GM04504 (cell line): ENCODE results near the gene LRRC45.
"Not testable (repeated sequence)": the region's sequence is repeated elsewhere in the genome, so short reads cannot be mapped to it uniquely, and the experiment has no call there.

Source experiments
- DNase-seq: peaks from one replicate; pipeline ENCODE4 v3.0.0-alpha.2; 2012; ENCODE audit warnings: low read depth

The LRRC45 gene

DNA sequence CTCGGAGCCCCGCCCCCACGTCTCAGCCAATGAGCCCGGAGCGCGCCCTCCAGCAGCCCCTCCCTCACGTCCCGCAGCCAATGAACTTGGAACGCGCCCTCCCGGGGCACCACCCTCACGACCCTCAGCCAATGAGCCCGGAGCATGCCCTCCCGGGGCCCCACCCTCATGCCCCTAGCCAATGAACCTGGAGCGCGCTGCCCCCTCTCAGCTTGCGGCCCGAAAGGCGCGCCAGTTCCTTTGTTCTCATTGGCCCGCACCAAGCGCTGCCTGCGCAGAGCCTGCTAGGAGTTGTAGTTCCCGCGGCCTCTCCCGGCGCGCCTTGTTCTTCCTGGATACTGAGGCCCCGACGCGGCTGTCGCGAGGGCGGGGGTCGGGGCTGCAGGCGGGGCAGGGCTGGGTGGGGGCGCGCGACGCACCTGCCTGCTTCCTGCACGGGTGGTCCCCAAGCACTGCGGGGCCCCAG lies at the start of gene LRRC45:
TSS of gene LRRC45 (plus strand) at position 325 of the 466 bp plus-strand sequence. CDS start 339 bp downstream, outside the sequence.
- peak; percentile 99 for DNase-seq

DNA sequence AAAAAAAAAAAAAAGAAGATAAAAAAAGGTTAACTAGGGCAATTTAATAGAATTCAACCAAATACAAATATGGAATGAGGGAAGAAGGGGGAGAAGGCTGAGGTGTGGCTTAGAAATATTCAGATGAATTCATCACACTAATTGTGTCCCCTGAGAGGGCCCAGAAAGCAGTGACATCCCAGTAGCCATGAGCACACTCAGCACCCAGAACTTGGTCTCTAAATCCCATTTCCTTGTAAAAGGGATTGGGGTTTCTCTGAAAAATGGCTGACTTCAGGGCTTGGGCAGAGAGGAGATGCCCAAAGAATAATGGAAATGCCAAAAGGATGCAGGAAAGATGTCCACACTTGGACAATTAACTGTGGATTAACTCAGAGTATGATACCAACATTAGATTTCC lies 49.7 kb upstream of the LRRC45 start:
- no peak for DNase-seq

DNA sequence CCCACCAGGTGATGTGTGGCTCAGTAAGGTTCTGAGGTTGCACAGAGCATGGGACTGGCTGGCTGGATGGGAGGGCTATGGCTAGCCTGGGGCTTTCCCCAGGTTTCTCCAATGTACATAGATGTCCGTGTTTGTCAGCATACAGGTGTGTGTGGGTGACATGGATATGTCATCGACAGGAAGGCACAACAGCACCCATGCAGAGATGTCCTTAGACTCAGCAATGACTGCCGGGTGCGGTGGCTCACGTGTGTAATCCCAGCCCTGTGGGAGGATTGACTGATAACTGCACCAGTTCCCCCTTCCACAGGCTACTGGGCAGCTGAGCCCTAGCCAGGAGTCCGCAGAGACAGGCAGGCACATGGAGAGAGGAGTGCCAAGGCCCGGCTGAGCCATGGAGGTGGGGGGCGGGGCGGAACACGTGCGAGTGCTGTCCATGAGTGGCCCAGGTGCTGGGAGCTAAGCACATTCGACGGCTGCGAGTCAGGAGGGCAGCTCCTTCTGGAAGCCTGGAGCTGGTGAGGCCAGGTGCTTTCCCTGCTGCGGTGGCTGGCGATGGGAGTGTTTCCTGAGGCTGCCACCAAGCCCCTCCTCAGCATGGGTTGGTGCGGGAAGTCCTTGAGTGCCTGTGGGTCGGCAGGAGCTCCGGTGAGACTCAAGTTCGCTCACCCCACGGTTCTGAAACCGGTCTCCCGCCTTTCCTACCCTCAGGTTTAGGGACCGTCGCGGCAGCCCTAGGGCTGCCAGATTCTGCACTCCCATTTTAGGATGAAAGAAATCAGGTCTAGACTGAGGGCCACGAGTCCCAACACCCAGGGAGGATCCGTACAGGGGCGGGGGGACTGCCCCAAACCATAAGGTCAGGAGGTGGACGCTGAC lies 46.5 kb upstream of the LRRC45 start:
- DNase-seq = no peak

DNA sequence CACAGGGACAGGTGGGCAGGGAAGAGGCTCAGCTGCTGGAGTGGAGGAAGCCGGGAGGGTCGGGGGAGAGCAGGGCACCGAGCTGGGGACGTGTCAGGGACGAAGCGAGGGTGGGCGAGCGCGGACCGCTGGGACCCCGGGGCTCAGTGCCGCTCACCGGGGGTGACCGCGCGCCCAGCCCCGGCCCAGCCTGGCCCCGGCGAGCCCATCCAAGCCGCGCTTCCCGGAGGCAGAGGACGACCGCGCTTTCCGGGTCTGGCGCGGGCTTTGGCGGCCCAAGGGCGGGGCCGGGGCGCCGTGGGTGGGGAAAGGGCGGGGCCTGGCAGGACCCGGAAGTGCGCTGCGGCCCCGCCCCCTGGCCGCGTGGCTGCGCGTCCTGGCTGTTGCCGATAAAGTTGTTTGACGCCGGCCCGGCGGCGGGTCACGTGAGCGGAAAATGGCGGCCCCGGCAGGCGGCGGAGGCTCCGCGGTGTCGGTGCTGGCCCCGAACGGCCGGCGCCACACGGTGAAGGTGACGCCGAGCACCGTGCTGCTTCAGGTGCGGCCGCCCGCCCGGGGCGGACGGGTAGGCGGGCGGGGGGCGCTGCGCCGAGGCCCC lies 45.8 kb upstream of the LRRC45 start, which contains the start of gene ASPSCR1:
TSS of gene ASPSCR1 (plus strand) at position 419 of the 598 bp plus-strand sequence. CDS start at position 437, 18 bp downstream.
- DNase-seq = peak; percentile 82

DNA sequence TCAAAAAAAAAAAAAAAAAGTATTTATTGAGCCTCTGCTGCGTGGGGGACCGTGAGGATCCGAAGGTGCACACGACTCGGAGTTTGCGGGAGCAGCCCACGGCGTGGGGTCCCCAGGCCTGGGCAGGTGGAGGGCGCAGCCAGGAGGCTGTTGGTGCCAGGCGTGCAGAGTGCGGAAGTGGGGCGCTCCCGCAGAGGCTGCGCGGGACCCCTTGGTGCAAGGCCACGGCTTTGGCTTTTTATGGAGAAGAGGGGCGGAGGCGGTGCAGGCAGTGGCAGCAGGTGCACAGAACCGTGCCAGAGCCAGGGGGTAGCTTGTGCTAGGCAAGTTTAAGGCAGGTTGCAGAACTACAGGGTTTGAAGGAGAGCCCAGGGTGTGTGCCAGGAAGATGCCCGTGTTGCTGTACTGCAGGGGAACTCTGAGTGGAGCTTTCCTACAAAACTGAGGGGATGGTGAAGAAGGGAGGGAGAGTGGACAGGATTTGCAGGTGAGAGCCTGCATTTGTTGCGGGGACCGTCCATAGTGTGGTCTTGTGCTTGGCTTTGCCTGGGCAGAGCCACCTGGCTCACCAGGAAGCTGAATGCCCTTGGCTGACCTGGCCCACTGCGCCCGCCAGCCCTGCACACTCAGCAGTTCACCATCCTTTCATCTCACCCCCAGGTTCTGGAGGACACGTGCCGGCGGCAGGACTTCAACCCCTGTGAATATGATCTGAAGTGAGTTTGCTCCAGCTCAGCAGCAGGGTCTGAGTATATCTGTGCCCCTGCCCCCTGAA lies 44.4 kb upstream of the LRRC45 start:
- no peak for DNase-seq

DNA sequence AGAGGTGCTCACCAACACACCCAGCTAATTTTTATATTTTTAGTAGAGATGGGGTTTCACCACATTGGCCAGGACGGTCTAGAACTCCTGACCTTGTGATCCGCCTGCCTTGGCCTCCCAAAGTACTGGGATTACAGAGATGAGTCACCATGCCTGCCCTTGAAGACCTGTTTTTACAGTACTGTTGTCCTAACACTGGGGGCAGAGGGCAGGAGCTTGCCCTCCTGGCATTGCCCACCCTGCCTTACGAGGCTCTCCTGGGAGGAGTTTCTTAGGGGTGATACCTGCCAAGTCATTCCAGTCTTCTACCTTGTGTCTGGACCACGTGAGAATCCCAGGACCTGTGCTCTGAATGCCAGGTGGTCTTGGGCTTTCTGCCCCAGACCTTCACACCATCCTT lies 43.0 kb upstream of the LRRC45 start:
- no peak for DNase-seq

DNA sequence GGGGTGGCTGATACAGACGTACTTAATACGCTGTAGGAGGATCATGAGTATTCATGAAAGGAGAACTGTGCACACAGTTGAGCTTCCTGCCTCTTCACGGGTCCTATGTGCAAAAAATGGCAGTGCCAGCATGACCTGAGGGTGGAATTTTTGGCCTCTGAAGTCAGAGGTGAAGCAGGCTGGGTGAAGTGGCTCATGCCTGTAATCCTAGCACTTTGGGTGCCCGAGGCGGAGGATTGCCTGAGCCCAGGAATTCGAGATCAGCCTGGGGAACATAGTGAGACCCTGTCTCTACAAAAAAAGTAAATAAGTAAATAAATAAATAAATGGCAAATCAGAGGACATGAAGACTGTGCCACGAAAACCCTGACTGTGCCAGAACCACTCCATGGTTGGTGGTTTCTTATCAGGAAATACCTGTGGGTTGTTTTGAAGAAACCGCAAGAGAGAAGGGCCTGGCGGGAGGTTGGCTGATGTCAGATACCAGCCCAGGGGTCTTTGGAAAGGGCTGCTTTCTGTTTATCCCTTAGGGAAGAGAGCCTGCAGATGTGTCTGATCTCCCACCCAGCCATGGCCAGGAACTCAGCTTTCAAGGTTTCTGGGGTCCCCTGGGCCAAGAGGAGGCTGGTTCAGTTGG lies 42.3 kb upstream of the LRRC45 start:
- DNase-seq = no peak

DNA sequence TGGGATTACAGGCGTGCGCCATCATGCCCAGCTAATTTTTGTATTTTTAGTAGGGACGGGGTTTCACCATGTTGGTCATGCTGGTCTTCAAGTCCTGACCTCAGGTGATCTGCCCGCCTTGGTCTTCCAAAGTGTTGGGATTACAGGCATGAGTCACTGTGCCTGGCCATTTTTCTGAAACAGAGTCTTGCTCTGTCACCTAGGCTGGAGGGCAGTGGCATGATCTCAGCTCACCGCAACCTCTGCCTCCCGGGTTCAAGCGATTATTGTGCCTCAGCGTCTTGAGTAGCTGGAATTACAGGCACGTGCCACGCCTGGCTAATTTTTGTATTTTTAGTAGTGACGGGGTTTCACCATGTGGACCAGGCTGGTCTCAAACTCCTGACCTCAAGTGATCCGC lies 41.6 kb upstream of the LRRC45 start:
- DNase-seq = not testable (repeated sequence)

DNA sequence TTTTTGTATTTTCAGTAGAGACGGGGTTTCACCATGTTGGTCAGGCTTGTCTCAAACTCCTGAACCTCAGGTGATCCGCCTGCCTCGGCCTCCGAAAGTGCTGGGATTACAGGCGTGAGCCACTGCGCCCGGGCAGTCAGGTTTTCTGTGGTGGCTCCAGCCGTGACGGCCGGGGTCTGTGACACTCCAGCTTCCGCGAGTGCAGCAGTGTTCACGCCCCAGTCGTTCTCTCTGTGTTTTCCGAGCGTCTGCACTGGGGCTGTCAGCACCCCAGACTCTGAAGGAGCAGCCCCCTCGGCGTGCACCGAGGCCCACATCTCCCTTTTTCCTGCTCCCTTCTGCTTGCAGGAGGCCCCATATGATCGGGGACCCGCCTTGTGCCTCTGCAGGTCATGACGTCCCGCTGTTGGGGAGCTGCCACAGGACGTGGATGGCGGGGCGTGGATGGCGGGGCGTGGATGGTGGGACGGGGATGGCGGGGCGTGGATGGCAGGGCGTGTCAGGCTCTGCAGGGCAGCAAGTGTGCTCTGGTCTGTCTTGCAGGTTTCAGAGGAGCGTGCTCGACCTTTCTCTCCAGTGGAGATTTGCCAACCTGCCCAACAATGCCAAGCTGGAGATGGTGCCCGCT lies 40.0 kb upstream of the LRRC45 start:
- DNase-seq = no peak

DNA sequence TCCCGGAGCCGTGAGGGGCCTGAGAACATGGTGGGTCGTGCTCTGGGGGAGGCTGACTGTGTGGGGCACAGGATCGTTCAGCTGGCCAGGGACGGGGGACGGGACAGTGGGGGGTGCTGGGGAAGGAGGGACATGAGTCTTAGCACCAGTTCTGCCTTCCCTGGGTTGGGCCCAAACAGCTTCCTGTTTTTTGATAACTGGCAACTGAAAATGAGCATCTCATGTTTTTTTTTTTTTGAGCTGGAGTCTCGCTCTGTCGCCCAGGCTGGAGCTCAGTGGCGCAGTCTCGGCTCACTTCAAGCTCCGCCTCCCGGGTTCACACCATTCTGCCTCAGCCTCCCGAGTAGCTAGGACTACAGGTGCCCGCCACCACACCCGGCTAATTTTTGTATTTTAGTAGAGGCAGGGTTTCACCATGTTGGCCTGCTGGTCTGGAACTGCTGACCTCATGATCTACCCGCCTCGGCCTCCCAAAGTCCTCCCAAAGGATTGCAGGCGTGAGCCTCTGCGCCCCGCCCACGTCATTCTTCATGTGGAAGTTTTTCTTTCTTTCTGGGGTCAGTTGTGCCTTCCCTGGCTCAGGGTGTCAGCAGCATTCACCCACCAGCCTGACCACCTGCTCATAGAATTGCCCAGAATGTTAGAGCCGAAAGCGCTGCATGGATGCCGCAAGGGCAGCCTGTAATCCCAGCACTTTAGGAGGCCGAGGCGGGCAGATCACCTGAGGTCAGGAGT lies 39.3 kb upstream of the LRRC45 start:
- DNase-seq = no peak

DNA sequence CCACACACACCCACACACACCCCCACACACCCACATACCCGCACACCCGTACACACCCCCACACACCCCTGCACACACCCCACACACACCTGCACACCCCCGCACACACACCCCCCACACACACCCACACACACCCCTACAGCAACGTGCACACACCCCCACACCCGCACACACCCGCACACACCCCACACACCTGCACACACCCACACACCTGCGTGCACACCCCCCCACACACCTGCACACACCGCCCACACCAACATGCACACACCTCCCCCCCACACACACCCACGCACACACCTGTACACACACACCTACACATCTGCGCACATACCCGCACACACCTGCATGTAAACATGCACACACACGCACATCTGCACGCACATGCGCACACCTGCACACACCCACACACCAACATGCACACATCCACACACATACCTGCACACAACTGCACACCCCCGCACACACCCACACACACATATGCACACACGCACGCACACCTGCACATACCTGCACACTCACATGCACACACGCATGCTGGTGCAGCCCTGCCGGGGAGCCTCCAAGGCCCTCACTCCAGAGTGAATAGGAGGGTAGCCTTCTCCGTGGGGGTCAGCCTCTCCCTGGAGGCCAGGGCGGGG lies 38.2 kb upstream of the LRRC45 start:
- DNase-seq = no peak

DNA sequence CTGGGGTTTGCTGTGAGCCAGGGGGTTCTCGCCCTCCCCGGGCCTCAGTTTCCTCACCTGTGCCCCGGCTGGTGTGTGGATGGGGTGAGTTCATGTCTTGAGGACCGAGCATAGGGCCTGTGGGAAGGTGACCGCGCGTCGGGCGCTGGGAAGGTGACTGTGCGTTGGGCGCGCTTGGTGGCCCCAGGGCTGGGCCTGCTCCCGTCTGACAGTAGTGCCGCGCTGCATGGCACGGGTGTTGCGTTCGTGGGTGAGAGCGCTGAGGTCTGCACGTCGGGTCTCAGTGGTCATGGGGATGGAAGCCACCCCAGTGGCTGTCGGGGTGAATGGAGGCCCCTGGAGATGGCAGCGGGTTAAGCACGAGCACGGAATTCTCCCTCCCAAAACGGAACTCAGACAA lies 36.5 kb upstream of the LRRC45 start:
- DNase-seq = no peak

DNA sequence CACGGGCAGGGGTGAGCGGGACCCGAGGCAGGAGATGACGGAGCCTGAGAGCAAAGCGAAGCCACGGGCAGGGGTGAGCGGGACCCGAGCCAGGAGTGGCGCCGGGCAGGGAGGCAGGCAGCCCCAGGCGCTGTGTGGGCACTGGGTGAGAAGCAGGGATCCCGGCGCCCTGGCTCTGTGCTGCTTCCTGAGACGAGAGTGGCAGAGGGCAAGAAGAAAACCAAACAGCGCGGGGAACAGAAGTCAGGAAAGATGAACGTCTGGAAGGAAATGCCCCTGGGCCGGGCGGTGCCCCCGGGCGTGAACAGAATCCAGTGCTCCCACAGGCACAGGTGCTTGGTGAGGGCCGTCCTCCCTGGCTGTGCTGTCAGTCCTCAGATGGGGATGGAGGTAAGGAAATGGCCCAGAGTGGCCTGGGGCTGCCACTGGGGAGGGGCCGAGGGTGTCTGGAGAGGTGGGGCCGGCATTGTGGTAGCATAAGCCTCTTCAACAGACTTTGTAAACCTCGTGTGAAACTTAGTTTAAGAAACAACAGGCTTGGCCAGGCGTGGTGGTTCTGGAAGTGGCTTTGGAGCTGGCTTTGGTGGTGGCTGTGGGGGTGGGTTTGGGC lies 35.8 kb upstream of the LRRC45 start:
- no peak for DNase-seq

DNA sequence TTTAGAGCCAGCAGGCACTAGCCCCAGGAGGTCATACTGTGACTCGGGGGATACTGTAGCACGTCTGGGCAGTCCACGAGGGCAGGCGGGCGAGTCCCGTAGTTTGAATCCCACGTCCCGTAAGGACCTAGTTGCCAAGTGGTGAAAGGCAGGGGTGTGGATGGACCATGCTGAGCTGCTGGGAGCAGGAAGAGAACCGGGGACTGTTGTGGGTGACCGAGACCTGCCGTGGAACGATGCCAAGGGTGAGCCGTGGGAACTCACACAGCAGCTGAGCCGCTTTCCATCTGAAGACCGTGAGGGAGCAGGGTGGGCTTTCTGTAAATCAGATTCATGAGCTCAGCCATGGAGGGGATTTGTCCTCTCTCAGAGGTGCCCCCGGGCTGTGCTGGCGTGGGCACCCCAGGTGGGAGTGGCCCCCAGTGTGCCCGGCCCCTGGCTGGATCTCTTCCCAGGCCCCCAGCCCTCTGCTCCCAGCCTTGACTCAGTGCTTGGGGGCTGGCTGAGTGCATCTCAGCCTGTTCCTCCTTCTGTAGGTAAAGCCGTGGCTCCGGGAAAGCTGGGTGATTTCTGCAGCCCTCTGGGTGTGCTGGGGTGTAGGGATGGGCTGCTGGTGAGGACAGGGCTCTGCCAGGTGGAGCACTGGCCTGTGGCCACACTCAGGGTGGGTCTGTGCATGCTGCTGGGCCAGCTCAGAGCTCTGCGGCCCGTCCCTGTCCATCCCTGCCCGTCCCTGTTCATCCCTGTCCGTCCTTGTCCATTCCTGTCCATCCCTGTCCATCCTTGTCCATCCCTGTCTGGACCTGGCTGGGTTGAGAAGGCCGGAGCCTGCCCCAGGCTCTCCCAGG lies 32.0 kb upstream of the LRRC45 start:
- no peak for DNase-seq

DNA sequence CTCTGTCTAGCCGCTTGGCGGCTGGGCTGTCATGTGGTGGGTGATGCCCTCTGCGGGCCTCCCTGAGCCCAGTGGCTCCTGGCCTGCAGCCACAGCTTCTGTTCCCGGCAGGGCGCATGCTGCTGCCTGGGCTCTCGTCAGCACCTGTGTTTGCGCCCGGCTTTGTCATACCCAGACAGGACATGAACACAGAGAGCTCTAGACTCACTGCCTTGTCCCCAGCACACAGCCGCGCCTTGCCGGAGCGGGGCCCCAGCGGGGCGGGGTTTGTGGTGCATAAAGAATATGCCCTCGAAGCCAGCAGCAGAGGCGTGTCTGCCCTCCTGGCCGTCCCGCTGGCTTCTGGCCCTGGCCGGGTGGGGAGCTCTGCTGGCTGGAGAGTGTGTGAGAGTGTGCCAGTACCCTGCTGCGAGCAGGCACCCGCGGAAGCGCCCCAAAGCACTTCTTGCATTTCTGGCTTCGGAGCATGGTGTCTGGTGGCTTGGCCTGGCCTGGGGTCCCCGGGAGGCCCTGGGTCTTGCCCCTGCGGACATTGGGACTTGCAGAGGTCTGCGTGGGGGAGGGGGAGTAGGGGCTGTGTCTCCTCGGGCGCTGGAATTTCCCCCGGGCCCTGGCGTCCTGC lies 31.3 kb upstream of the LRRC45 start:
- DNase-seq = peak; percentile 40

DNA sequence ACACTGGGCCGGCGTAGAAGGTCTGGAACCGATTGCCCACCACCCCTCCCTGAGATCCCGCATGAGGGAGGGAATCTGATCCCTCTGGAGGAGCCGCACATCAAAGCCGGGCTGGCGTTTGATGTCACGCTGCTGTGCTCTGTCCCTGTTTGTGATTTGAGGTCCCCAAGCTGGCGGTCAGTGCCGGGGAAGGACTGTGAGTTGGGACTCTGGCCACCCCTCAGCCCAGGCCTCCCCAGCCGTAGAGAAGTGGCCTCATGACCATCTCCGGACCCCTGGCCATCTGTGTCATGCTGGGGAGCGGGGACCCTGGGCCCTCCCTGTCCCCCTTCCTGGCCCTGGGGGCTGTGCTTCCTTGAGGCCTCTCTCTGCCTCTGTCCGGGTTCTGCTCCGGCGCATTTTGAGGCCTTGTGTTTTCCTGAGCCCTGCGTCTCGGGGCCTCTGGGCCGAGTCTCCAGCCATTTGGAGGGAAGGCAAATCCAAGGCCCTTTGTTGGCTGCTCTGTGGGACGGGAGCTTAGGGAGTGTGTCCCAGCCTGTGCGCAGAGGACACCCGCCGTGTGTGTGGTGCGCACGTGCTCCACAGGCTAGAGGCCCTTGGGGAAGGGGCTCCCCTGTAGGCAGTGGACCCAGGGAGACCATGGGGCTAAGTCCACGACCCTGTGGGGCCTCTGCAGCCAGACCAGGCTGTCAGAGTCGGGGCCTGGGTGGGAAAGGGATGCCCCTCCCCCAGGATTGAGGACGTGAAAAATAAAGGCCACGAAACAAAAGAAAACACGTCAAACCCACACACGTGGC lies 30.6 kb upstream of the LRRC45 start:
- no peak for DNase-seq

DNA sequence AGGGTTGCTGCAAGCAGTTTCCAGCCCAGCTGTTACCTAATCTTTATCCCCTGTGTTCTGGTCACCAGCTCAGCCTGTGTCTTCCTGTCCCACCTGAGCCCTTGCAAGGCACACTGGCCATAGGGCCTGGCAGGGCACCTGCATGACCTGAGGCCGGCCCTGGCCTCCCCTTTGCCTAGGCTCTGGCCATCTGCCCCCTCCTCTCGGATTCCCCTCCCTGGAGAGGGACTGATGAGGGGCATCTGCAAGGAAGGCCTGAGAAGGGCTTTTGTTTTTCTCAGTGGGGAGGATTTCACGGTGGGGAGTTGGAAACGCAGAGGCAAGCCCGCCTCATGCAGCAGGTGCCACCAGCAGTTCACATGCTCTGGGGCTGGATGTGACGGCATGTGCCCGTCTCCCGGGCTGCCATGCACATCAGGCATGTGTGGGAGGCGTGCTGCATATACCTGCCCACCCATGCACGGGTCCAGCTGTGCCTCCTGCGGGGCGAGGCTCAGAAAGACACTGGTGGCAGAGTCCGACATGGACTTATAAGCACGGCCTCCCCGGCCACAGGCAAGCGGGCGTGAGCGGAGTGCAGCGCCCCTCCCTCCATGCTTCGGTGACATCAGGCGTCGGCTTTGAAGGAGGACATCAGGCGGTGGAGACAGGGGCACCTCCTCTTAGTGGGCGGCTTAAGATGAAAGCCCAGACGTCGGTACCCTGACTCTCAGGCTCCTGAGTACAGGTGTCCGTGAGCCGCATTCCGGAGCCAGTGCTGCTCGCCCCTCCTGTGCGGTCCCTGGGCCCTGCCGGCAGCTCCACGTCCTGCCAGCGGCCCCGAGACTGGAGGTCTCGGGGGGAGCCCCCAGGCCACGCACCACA lies 29.1 kb upstream of the LRRC45 start:
- no peak for DNase-seq
